EL (cell line): ENCODE results near the gene ORC3.
"Not testable (repeated sequence)": the region's sequence is repeated elsewhere in the genome, so short reads cannot be mapped to it uniquely, and the experiment has no call there.

ENCODE experiments used
- DNase-seq: peaks from one replicate; pipeline ENCODE4 v3.0.0-alpha.2; 2016

Gene ORC3

DNA sequence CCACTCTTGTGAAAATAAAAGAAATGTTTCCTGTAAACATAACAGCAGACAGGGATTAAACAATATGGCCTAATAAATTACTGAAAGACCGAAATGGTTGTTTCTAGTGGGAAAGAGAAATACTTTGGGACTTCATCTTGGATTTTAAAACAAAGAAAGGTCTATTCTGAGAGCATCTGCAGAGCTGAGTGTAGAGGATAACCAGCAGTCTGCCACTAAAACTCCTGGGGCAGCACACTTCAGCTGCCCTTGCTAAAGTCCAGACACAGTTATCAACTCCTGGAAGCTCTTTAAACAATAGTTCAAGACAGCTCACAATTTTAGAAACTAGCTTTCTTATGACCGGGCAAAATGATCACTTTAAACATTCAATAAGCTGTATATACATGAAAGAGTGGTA lies 73.5 kb downstream of the ORC3 start:
- DNase-seq: no peak

DNA sequence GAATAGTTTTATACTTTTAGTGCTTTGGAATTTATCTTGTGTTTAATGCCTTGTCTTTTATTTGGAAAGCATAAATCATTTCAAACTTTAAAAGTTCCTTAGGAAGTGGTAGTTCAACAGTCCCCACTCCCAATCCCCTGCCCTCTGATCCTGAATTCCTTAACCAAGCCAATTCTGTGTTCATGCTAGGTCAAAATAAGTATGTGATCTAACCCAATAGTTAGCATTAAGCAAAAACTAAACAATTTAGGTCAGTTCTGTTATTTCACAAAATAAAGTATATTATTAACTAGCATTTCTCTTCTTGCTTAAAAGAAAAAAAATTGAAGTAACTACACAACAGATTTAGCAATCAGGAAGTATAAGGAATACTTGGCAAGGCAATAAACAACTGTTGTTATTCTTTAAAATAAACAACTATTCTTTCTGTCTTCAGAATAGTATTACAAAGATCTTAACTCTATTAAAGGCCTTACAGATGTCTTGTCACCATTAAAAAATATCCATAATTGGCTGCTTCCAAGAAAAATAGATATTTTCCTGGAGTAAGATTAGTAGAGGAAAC lies 75.1 kb downstream of the ORC3 start:
- no peak for DNase-seq

DNA sequence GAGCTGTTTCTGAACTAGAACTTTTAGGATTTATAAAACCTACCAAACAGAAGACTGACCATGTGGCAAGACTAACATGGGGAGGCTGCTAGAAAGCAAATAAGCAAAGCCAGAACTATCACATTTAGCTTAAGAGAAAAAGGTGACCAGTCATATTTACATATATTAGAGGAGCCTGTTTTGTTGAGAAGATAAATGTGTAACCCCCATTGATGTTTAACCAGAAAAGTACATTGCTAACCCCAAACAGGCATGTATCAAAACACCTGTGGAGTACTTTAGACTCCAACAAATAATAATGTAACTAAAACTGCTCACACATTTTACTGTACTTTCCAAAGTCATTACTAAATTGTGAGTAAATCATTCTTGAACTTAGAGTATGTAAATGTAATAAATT lies 77.1 kb downstream of the ORC3 start:
- DNase-seq: no peak

DNA sequence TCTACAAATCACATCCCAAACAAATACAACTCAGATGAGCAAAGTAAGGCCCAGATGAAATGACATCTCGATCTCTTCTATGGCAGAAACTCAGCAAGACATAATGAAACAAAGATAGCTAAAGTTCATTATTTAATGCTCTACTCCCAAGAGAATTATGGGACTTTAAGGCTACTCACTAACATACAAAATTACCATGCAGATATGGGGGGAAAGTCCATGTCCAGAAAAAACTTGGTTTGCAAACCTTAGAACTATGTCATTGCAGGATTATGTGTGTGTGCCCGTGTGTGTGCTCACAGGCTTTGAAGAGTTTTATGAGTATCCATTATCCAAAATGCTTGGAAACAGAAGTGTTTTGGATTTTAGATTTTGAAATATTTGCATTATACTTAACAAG lies 78.1 kb downstream of the ORC3 start:
- no peak for DNase-seq

DNA sequence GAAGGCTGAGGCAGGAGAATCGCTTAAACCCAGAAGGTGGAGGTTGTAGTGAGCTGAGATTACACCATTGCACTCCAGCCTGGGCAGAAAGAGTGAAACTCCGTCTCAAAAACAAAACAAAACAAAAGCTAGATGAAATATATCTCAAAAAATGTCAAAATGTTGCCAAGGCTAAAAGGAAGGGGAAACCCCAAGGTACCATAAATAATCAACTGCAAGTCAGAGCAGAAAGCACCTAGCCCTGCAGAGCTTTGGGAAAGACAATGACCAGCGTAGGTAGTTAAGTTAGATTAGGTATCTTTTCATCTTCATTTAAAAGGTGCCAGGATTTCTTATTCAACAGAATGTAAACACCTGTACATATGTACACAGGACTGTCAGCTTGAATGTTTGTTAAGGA lies 79.1 kb downstream of the ORC3 start:
- DNase-seq: no peak

DNA sequence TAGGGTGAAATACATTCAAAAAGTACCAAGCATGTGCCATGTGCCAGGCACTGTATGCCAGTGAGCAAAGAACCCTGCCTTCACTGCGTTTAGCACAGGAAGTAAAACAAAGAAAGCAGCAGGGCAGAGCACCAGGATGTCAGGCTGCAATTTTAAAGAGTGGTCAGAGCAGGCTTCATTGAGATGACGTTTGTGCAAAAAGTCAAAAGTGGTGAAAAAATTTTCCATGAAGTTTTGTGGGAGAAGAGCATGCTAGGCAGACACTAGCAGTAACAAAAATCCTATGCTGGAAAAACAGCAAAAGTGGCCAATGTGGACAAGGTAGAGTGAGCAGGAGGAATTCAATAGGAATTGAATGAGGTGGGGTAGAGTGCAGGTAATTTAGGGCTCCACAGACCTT lies 80.8 kb downstream of the ORC3 start:
- DNase-seq: no peak

DNA sequence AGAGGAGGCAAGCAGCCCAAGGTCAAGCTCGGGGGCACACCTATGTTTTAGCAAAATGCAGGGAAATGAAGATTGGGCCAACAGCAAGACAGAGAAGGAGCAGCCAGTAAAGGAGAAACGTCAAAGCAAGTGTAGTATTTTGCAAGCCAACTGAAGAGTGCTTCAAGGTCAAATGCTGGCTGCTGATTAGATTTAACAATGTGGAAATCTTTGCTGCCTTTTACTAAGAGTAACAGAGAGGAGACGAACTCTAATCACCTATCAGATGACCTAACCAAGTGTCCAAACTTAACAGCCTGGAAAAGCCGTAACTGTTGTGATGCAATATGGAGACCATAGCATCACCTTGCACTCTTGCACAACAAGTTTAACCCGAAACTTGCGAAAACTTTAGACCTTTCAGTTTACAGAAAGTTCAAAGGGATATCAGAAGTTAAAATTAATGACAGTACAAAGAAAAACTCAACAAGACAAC lies 81.7 kb downstream of the ORC3 start:
- DNase-seq: no peak

DNA sequence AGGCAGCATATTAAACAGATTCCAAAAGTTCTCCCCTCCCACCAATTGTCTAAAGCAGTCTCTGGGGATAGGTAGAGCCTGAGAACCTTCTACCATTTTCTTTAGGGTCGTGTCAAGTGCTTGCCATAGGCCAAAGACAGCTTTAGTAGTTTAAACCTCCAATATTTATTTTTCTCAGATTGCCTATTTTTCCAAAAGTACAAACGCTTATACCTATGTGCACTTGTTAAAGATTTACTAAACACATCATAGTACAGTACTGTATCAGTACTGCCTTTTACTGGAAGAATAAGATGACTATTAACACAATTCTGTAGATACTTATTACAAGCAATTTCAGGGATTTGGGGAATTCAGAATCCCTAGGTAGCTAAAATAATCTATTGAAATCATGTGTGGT lies 82.7 kb downstream of the ORC3 start:
- DNase-seq: no peak

DNA sequence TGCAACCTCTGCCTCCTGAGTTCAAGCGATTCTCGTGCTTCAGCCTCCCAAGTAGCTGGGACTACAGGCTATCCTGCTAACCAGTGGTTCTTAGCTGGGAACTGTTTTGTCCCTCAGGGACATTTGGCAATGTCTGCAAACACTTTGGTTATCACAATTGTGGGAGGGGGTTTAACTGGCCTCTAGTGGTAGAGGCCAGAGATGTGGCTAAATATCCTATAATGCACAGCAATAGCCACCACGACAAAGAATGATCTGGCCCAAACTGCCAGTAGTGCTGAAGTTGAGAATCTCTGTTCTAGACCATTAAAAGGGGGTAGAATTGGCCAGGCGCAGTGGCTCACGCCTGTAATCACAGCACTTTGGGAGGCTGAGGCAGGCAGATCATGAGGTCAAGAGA lies 83.3 kb downstream of the ORC3 start:
- DNase-seq: no peak

DNA sequence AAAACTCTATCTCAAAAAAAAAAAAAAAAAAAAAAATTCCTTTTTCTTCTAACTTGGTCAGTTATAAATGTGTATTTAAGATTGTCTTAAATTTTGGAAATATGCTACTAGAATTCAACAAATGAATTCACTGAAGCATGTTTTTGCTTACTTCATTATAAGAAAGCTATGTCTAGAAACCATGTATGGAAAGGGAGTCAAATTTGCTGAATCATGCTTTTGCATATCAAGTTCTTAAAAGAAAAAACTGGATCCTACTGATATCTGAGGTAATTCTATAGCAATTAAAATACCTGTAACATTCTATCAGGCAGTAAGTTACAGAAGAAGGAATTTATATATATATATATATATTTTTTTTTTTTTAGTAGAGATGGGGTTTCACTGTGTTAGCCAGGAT lies 84.4 kb downstream of the ORC3 start:
- DNase-seq: no peak

DNA sequence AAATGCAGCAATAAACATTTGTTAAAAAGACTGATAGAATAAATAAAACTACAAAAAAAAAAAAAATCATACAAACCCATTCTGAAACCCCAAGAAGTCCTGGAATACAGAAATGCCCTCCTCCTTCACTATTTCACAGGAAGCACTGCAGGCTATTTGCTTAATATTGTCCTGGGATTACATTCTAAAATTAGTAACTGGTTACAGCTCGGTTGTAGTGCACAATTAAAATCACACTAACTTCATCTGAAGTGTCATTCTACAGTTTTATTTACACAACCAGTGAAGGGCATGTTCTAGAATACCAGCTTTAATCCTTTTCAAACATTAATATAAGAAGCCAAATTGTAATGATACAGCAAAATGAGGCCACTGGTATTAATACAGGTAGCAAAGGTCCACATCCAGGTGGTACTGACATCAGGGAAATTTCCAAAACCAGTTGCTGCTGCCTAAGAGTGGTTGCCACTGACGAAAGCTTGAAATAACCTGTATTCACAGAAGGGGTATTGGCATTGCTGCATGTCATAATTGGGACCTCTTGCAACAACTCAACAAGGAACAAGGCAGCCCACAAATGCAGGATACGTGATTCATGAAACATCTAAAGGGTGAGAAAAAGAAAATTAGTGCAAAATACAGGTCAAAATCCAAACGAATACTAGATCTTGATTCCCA lies 85.2 kb downstream of the ORC3 start:
- DNase-seq: no peak

DNA sequence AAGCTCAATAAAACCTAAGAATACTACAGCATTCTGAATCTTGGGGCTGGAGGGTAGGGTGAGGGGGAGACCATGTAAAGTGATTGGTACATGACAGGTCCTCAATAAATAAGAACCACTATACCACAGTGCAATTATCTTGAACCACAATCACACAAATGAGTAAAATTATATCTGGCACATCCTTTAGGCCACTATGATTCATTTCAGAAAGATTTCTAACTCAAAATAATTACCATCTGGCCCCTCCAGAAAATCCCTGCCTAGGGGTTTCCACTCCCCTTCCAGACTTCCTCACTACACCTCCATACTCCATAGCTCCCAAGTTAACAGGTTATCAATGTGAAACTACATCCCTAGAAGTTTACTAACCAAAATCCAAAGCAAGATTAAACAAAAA lies 92.4 kb downstream of the ORC3 start:
- peak; percentile 65 for DNase-seq

DNA sequence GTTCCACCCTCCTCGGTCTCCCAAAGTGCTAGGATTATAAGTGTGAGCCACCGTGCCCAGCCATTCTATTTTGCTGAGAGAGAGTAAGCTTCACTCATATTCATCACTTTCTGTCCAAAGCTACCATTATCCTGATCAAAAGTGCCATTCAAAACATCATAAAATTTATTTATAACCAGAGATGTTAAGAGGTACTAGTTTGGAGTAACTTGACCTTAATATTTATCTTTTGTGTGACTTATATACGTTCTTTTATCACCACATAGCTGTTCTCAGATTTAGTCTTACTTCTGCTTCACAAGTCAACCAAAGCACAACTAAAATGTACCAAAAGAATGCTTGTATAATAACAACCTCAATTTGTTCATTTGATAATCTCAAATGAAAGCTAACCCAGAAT lies 94.0 kb downstream of the ORC3 start:
- DNase-seq: no peak

DNA sequence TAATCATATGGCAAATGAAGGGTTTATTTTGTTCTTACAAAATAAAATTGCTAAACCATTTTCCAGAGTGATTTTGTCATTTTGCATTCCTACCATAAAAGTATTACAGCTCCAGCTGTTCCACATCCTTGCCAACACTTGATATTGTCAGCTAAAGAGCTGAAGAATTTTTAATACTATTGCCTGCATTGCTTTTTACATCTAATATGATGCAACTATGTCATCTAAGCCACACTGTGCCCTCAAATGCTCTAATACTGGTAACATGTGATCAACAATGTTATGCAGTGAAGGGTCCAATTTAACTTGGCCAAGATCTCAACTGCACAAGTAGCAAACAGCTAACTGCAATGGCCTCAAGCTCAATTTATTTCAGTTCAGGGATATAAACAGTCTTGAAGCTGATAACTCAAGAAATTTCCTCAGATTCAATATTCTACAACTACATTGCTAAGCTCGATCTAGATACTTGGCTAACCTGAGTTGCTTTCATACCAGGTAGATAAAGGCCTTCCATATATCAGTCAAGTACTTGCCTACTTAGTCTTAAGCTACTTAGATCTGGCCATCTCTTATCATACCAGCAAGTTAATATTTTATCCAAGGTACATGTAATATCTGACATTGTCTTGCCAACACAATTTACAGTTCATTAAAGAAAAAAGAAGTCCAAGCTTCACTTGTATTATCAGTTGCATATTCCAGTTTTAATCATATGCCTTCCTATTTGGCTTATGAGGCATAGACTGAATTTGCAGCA lies 95.1 kb downstream of the ORC3 start:
- DNase-seq: no peak

DNA sequence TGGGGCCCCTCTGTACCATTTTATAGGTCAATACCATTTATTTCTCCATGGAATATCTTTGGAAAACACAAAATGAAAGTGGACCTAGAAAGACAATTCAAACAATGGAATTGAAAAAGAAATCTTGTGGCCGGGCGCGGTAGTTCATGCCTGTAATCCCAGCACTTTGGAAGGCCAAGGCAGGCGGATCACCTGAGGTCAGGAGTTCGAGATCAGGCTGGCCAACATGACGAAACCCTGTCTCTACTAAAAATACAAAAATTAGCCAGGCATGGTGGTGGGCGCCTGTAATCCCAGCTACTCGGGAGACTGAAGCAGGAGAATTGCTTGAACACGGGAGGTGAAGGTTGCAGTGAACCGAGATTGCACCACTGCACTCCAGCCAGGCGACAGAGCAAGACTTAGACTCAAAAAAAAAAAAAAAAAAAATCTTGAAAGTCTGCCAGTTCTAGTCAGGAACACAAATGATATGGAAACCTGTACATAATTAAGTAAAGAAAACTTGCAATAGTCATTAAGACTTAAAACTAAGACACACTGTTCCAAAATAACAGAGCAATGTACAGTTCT lies 96.8 kb downstream of the ORC3 start:
- not testable (repeated sequence) for DNase-seq

DNA sequence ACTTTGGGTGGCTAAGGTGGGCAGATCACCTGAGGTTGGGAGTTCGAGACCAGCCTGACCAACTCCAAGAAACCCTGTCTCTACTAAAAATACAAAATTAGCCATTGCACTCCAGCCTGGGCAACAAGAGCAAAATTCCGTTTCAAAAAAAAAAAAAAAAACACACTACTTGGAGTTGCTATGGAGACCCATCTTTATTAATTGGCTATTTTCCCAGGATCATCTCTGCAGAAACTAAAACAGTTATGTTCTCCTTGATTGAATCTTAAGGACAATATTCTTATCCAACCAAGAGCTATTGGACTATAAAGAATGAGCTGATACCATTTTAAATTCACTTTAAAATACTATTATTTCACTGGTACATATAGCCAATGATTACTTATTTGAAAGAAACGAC lies 97.4 kb downstream of the ORC3 start:
- no peak for DNase-seq

DNA sequence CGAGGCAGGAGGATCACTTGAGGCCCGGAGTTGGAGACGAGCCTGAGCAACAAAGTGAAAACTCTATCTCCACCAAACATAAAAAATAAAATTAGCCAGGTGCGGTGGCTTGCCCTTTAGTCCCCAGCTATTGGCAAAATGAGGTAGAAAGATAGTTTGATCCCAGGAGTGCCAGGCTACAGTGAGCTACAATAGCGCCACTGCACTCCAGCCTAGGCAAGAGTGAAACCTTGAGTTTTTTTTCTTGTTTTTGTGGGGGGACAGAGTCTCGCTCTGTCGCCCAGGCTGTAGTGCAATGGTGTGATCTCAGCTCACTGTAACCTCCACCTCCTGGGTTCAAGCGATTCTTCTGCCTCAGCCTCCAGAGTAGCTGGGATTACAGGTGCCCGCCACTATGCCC lies 98.0 kb downstream of the ORC3 start:
- DNase-seq: not testable (repeated sequence)

DNA sequence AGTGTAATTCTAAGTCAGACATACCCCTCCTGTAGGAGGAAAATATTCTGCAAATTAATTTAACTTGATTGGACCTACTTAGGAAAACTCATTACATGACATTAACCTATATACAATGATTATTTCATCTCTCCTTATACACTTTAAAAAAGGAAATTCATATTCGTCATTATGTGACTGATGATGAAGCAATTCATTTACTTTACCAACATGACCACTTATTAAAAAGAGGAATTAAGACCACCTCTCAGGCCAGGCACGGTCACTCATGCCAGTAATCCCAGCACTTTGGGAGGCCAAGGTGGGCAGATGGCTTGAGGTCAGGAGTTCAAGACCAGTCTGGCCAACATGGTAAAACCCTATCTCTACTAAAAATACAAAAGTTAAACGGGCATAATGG lies 100.5 kb downstream of the ORC3 start:
- no peak for DNase-seq

DNA sequence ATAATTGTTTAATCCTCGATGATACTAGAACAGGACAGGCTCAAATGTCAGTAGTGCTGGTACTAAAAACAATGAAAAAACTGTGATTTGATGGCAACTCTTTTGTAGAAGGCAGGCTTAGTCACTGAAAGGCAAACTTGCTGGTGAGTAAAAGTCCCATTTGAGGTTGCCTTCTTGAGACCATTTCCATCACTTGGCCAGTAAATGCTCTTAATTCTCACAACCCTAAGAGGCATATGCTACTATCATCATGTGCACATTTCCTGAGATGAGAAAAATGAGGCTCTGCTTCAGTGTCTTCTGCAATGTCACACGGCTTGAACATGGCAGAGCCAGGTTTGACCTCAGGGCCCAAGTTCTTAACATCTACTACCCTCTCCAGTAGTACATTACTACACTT lies 102.2 kb downstream of the ORC3 start:
- DNase-seq: no peak

DNA sequence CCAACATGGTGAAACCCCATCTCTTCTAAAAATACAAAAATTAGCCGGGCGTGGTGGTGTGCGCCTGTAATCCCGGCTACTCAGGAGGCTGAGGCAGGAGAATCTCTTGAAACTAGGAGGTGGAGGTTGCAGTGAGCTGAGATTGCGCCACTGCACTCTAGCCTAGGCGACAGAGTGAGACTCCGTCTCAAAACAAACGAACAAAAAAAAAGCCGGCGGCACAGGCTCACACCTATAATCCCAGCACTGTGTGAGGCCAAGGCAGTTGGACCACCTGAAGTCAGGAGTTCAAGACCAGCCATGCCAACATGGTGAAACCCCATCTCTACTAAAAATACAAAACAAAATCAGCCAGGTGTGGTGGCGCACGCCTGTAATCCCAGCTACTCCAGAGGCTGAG lies 106.9 kb downstream of the ORC3 start:
- DNase-seq: not testable (repeated sequence)

DNA sequence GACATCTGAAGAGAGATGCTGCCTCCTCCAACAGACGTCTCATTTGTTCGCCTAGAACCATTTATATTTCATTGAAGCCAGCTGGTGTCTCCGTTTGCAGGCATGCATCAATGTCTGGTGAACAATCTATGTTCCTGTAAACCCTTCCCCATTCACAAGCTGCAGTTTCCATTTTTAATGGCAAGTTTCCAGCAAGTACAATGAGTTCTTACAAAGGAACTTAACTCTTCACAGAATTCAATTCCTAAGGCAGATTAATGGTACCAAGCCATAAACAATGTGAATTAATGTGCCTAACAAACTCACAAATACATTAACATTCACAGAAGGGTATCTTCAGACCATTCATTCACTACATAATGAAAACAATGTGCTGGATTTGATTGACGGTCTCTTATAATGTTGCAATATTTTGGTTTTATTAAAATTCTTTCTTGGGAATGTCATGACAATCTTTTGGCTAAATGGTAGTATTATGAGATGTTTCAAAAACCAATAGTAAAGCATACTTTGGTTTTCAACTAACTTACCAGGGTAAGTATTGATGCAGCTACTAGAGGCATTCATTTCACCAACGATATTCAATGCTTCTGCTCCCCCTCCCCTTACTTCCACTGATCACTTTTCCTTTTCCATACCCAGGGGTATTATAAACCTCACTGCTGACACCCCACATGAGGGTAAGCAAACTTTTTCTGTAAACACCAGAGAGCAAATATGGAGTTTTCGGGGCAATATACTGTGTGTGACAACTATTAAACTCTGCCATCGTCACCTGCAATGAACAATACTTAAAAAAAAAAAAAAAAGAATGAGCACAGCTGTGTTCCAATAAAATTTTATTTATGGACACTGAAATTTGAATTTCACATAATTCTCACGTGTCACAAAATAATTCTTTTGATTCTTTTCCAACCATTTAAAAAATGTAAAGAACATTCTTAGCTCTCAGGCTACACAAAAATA lies 107.9 kb downstream of the ORC3 start:
- DNase-seq: peak; percentile 81

DNA sequence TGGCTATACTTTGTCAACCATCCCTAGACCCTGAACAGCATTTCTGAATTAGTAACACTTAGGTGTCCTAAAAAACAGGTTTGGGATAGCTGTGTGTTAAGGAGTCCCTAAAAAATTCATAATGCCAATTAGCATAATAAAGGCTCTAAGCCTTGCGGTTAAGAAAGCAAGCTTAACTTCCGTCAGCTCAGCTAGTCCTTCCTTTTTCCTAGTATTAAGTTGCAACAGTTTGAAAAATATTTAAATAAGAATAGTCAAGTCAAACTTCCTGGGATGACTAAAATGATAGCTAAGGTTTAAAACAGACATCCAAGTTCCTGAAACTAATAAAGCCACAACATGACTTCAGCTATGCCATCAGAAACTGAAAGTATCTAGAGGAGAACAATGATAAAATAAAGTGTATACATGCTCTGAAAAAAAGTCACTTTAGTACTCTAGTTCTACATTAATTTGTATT lies 108.6 kb downstream of the ORC3 start:
- peak; percentile 25 for DNase-seq

DNA sequence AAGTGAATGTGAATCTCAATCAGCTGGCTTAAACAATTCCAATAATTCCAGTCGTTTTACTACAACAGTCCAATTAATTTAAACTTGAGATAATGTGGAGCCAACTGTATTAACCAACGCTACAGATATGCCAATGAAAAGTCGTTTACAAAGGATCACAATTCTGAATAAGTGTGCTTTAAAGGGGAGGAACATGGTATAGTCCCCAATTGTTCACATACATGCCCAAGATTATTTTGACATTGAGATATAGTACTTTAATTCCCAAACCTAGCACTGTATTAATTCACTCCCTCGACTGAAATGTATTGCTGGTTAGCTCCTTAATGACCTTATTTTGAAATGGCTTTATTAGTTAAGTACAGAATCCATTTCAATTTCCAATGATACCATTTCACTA lies 109.6 kb downstream of the ORC3 start:
- DNase-seq: no peak
